ENCODE results near the gene OR2M7. TPM values are rescaled to one million over a fixed set of nuclear protein-coding genes. Genes with fewer than 3 reads are reported as not detected.
"Not testable (repeated sequence)": the region's sequence is repeated elsewhere in the genome, so short reads cannot be mapped to it uniquely, and the experiment has no call there.

OR2M7 gene, protein sequence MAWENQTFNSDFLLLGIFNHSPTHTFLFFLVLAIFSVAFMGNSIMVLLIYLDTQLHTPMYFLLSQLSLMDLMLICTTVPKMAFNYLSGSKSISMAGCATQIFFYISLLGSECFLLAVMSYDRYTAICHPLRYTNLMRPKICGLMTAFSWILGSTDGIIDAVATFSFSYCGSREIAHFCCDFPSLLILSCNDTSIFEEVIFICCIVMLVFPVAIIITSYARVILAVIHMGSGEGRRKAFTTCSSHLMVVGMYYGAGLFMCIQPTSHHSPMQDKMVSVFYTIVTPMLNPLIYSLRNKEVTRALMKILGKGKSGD
- total RNA-seq (2014; rRNA removed; shearing (Covaris generic)): not detected in 2 replicates

- Histone ChIP-seq H3K4me1 (replicated peaks) (no peaks in the 10 kb centered on the region), H3K36me3 (no peaks in the 10 kb centered on the region), H3K27me3 (replicated peaks) (no peaks in the 10 kb centered on the region), H3K9me3 (replicated peaks) (peaks cover 5% of the 10 kb centered on the region), H3K4me3 (no peak within 1 kb of the TSS), H3K27ac (no peak within 1 kb of the TSS)
- DNase-seq (ENCODE audit: low read depth in 1 of 2, low spot score in 2 of 2): no peak
These were observed at the start of gene OR2M7 for GRCh38 chr1:248324468-248324867. Gene OR2M7 (minus strand): TSS chr1:248324568. CDS start chr1:248324568, 0 bp downstream.

GRCh38 chr1:248373761-248374160 is 49.4 kb upstream of the OR2M7 start:
- no peaks in the 10 kb centered on the region for H3K27me3 ChIP-seq (replicated peaks)
- peaks cover 6% of the 10 kb centered on the region for H3K9me3 ChIP-seq (replicated peaks)
- DNase-seq (ENCODE audit: low read depth in 1 of 2, low spot score in 2 of 2): no peak
- H3K4me1 ChIP-seq (replicated peaks): no peaks in the 10 kb centered on the region
- no peaks in the 10 kb centered on the region for H3K36me3 ChIP-seq
- H3K4me3 ChIP-seq: no peak overlapping the region
- H3K27ac ChIP-seq: no peak overlapping the region

DNA sequence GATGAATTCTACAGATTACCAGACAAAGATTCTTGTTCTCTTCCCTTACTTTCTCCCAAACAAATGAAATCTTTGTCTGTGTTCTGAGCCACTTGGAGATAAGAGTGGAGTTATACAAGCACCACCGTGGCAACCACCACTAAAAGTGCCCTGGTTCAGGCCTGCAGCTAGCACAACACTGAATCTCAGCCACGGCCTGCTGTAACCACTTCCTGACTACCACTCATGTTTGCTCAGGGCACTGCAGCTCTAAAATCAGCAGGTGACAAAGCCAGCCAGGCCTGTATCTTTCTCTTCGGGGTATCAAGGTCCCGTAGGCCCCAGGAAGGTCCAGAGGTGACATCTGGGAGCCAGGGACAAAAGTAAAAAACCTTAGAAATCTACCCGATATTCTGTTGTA is 48.0 kb upstream of the OR2M7 start:
- Histone ChIP-seq H3K4me3 (no peak overlapping the region), H3K27me3 (replicated peaks) (no peaks in the 10 kb centered on the region), H3K36me3 (no peaks in the 10 kb centered on the region), H3K4me1 (replicated peaks) (no peaks in the 10 kb centered on the region), H3K27ac (no peak overlapping the region), H3K9me3 (replicated peaks) (peaks cover 8% of the 10 kb centered on the region)
- DNase-seq (ENCODE audit: low read depth in 1 of 2, low spot score in 2 of 2): no peak

DNA sequence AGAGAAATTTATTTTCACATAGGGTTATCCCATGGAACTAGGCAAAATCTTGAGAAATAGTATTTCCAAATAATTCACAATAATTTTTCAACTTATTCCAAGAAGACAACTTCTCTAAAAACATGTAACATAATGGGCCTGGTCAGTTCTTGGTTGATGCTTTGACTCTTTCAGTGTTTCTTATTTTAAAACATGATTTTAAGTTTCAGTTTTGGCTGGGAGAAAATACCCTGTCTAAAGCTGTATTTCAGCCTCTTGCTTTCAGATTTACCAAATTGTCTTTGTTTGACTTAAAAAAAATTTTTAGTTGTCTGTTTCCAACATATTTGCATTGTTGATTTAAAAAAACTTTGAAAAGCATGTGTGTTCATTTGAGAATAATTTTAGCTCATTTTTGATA is 42.2 kb upstream of the OR2M7 start:
- DNase-seq (ENCODE audit: low read depth in 1 of 2, low spot score in 2 of 2): no peak
- 0 out of 2 replicates have a peak, but pooled peaks cover 2% of the 10 kb centered on the region for H3K9me3 ChIP-seq (replicated peaks)
- H3K4me3 ChIP-seq: no peak overlapping the region
- H3K27me3 ChIP-seq (replicated peaks): no peaks in the 10 kb centered on the region
- no peaks in the 10 kb centered on the region for H3K4me1 ChIP-seq (replicated peaks)
- no peak overlapping the region for H3K27ac ChIP-seq
- no peaks in the 10 kb centered on the region for H3K36me3 ChIP-seq

DNA sequence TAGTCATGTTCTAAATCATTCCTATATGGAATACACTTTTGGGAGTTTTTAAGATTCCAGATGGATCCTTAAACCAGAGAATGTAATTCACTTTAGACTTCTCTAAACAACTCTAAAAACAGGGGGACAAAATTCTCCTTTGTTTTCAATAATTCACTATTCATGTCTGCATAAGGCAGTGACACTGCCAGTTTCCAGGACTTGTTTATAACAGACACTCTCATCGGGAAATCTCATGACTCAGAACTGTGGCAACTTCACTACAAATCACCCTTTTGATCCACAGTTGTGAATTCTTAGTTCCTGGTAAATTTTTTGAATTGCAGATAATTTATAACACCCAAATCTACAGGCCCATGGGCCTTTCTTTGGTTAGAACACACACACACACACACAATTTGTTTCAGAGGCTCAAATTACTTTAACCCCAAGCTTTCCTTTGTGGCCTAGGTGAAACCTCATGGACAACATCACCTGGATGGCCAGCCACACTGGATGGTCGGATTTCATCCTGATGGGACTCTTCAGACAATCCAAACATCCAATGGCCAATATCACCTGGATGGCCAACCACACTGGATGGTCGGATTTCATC is 36.9 kb upstream of the OR2M7 start, which contains the start of gene OR2T4:
Gene OR2T4 (plus strand): TSS at position 545 of the 595 bp plus-strand sequence. CDS start 0 bp downstream, at position 545.
- no peak within 1 kb of the TSS for H3K27ac ChIP-seq
- no peaks in the 10 kb centered on the region for H3K27me3 ChIP-seq (replicated peaks)
- DNase-seq (ENCODE audit: low read depth in 1 of 2, low spot score in 2 of 2): no peak
- no peaks in the 10 kb centered on the region for H3K36me3 ChIP-seq
- no peak within 1 kb of the TSS for H3K4me3 ChIP-seq
- no peaks in the 10 kb centered on the region; the same call in 1 of the 2 replicates for H3K9me3 ChIP-seq (replicated peaks)
- no peaks in the 10 kb centered on the region for H3K4me1 ChIP-seq (replicated peaks)

GRCh38 chr1:248359415-248359814 is 35.0 kb upstream of the OR2M7 start:
- no peak for DNase-seq (ENCODE audit: low read depth in 1 of 2, low spot score in 2 of 2)
- Histone ChIP-seq H3K27me3 (replicated peaks) (no peaks in the 10 kb centered on the region), H3K36me3 (no peaks in the 10 kb centered on the region), H3K27ac (no peak overlapping the region), H3K4me3 (no peak overlapping the region), H3K9me3 (replicated peaks) (no peaks in the 10 kb centered on the region; the same call in 1 of the 2 replicates), H3K4me1 (replicated peaks) (no peaks in the 10 kb centered on the region)

- DNase-seq (ENCODE audit: low read depth in 1 of 2, low spot score in 2 of 2): no peak
- Histone ChIP-seq H3K9me3 (replicated peaks) (0 out of 2 replicates have a peak, but pooled peaks cover 3% of the 10 kb centered on the region), H3K4me1 (replicated peaks) (no peaks in the 10 kb centered on the region), H3K36me3 (no peaks in the 10 kb centered on the region), H3K27me3 (replicated peaks) (no peaks in the 10 kb centered on the region), H3K27ac (no peak within 1 kb of the TSS), H3K4me3 (no peak within 1 kb of the TSS)
These were observed 24.1 kb upstream of the OR2M7 start, which contains the start of gene OR14C36 for GRCh38 chr1:248348475-248348874. Gene OR14C36 (plus strand): TSS chr1:248348775. CDS start chr1:248348775, 0 bp downstream.

- H3K9me3 ChIP-seq (replicated peaks): 0 out of 2 replicates have a peak, but pooled peaks cover 5% of the 10 kb centered on the region
- H3K27ac ChIP-seq: no peak overlapping the region
- H3K27me3 ChIP-seq (replicated peaks): no peaks in the 10 kb centered on the region
- no peaks in the 10 kb centered on the region for H3K4me1 ChIP-seq (replicated peaks)
- DNase-seq (ENCODE audit: low read depth in 1 of 2, low spot score in 2 of 2): no peak
- H3K36me3 ChIP-seq: no peaks in the 10 kb centered on the region
- no peak overlapping the region for H3K4me3 ChIP-seq
These were observed 19.1 kb upstream of the OR2M7 start for GRCh38 chr1:248343451-248343850.

GRCh38 chr1:248316796-248317195 is 7.6 kb downstream of the OR2M7 start:
- no peak overlapping the region for H3K4me3 ChIP-seq
- no peak overlapping the region for H3K27ac ChIP-seq
- DNase-seq (ENCODE audit: low read depth in 1 of 2, low spot score in 2 of 2): no peak
- no peaks in the 10 kb centered on the region for H3K4me1 ChIP-seq (replicated peaks)
- no peaks in the 10 kb centered on the region for H3K36me3 ChIP-seq
- H3K9me3 ChIP-seq (replicated peaks): peaks cover 15% of the 10 kb centered on the region
- no peaks in the 10 kb centered on the region for H3K27me3 ChIP-seq (replicated peaks)

DNA sequence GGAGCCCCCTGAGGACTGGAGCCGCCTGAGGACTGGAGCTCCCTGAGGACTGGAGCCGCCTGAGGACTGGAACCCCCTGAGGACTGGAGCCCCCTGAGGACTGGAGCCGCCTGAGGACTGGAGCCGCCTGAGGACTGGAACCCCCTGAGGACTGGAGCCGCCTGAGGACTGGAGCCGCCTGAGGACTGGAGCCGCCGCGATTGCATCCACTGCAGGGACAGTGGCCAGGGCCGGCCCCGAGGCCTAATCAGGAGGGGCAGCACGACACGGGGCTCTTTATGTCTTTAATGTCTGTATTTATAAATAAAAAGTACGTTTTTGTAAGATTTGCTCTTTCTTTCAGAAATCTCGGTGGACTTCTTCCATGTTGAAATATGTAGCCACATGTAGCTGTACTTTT is 17.6 kb downstream of the OR2M7 start:
- not testable (repeated sequence) for H3K4me3 ChIP-seq

DNA sequence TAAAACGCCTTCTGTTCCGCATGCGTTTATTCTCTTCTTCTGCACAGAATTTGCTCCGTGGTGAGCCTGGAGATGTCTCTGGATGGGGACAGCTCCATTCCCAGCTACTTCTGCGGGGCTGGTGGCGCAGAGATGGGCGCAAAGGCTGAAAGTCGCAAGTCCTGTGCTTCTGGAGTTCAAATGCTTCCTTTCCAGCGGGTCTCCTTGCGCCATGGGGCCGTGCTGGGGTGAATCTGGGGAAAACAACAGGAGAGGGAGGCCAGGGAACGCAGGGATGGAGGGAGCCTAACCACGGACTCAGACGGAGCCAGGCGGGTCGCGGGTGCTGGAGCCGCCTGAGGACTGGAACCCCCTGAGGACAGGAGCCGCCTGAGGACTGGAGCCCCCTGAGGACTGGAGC is 18.3 kb downstream of the OR2M7 start:
- H3K36me3 ChIP-seq: no peaks in the 10 kb centered on the region
- H3K4me1 ChIP-seq (replicated peaks): no peaks in the 10 kb centered on the region
- no peak overlapping the region for H3K27ac ChIP-seq
- H3K9me3 ChIP-seq (replicated peaks): no peaks in the 10 kb centered on the region
- DNase-seq (ENCODE audit: low read depth in 1 of 2, low spot score in 2 of 2): no peak
- H3K27me3 ChIP-seq (replicated peaks): no peaks in the 10 kb centered on the region
- H3K4me3 ChIP-seq: no peak overlapping the region

More for the DNA sequence above, 17.6 kb downstream of the OR2M7 start:
- H3K4me1 ChIP-seq (replicated peaks); H3K36me3 ChIP-seq; H3K9me3 ChIP-seq (replicated peaks); H3K27me3 ChIP-seq (replicated peaks); H3K27ac ChIP-seq; DNase-seq (ENCODE audit: low read depth in 1 of 2, low spot score in 2 of 2): not testable (repeated sequence)

DNA sequence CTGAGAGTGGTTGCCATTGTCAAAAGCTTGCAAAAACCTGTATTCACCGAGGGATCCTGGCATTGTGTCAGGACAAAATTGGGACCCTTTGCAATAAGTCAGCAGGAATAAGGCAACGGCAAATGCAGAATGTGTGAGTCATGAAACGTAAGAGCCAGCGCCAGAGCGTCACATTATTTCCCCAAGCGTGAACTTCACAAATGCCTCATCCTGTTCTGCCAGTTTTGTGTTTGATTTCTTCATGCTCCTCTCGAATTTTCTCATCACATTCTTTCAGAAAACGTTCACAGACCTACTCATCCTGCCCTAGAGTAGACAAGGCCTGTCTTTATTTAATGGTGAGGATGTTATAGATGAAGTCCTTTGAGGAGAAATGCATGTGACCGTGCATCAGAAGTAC is 18.7 kb downstream of the OR2M7 start:
- not testable (repeated sequence) for H3K4me3 ChIP-seq; H3K27me3 ChIP-seq (replicated peaks); H3K27ac ChIP-seq; H3K9me3 ChIP-seq (replicated peaks); DNase-seq (ENCODE audit: low read depth in 1 of 2, low spot score in 2 of 2); H3K36me3 ChIP-seq; H3K4me1 ChIP-seq (replicated peaks)

DNA sequence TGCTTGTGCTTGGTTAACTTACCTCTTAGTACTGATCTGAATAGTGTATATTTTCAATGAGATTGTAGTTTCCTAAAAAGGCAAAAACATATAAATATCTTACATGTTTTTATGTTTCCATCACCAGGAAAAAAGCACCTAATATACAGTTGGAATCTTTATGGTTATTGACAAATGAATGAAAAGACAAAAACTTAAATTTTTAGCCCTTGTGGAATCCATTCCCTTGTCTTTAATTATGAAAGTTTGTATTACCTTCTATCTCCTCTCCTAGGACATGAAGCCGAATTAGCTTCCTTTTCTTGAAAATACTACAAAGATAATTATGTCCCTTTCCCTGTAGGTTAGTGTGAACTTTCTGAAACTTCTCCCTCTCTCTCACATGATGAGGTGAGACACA is 21.0 kb downstream of the OR2M7 start, which contains the start of gene OR2T12:
Gene OR2T12 (minus strand): TSS at position 101 of the 400 bp plus-strand sequence. CDS start 7,846 bp downstream, outside the sequence.
- no peak within 1 kb of the TSS for H3K4me3 ChIP-seq
- no peak for DNase-seq (ENCODE audit: low read depth in 1 of 2, low spot score in 2 of 2)
- H3K27me3 ChIP-seq (replicated peaks): no peaks in the 10 kb centered on the region
- no peaks in the 10 kb centered on the region for H3K4me1 ChIP-seq (replicated peaks)
- no peaks in the 10 kb centered on the region; the same call in 1 of the 2 replicates for H3K9me3 ChIP-seq (replicated peaks)
- no peak within 1 kb of the TSS for H3K27ac ChIP-seq
- H3K36me3 ChIP-seq: no peaks in the 10 kb centered on the region

- Histone ChIP-seq H3K4me3 (no peak overlapping the region), H3K27me3 (replicated peaks) (no peaks in the 10 kb centered on the region), H3K36me3 (no peaks in the 10 kb centered on the region), H3K9me3 (replicated peaks) (no peaks in the 10 kb centered on the region), H3K4me1 (replicated peaks) (no peaks in the 10 kb centered on the region), H3K27ac (no peak overlapping the region)
- no peak for DNase-seq (ENCODE audit: low read depth in 1 of 2, low spot score in 2 of 2)
These were observed 36.0 kb downstream of the OR2M7 start for GRCh38 chr1:248288391-248288790.
